SU-DHL-6 (cell line): ENCODE results near the gene GAS2L2.

Experiments used
- CTCF ChIP-seq: fragments of 200-600 bp; sonication (generic); IDR thresholded peaks from one replicate; pipeline ENCODE4 v1.5.1; 2017; ENCODE audit warnings: antibody characterized with exemption, mild to moderate bottlenecking, low read length, moderate library complexity; ENCODE audit not compliant: insufficient read depth, poor library complexity, severe bottlenecking
- EZH2phosphoT487 ChIP-seq: fragments of 200-600 bp; sonication (generic), shearing (Covaris generic); conservative IDR thresholded peaks from 2 replicates; pipeline ENCODE4 v1.6.1; 2018; ENCODE audit warnings: mild to moderate bottlenecking, antibody characterized with exemption, low read length, moderate library complexity, mixed read lengths

GRCh38 chr17:35773129-35773528 is 20.1 kb upstream of the GAS2L2 start:
- TF ChIP-seq CTCF (no peak), EZH2phosphoT487 (no peak)
